HCT116 (cell line): ENCODE results near the gene CS. TPM values are rescaled to one million over a fixed set of nuclear protein-coding genes. Genes with fewer than 3 reads are reported as not detected.

ENCODE experiments used
- ATAC-seq: fragments of 200-7000 bp; cut with Tn5 transposase; 2 replicates; pipeline ENCODE4 v1.9.1; 2020; ENCODE audit warnings: mild to moderate bottlenecking, moderate library complexity
- BruUV-seq: library from RNA; stranded (reverse); fragments of 400-500 nt; replicated peaks from 2 replicates; lab custom pipeline; 2021; lab: Mats Ljungman, UMichigan
- CTCF ChIA-PET: fragments of 300-600 bp; sonication (Branson Sonifier 250); formaldehyde crosslinking; loops from one replicate; lab custom pipeline; 2021; ENCODE audit warnings: antibody characterized with exemption; lab: Charles Lee
- POLR2A ChIA-PET: fragments of 300-600, 350-600 bp; sonication (Branson Sonifier 250); formaldehyde crosslinking; loops from one replicate; lab custom pipeline; 2021; ENCODE audit warnings: antibody characterized with exemption; lab: Charles Lee
- RAD21 ChIA-PET, 2 experiments: fragments of 300-600 bp; sonication (Branson Sonifier 250); formaldehyde crosslinking; loops; one replicate each; lab custom pipeline; 2023; ENCODE audit warnings: low total read pairs in 2 of 2; ENCODE audit not compliant: uncharacterized antibody in 2 of 2, unreplicated experiment in 2 of 2, low non-redundant PET in 1 of 2; lab: Charles Lee
- DNase-seq: peaks from one replicate; pipeline ENCODE4 v3.0.0-alpha.2; 2010; ENCODE audit warnings: low read depth, low spot score
- H2AFZ ChIP-seq: fragments of 200-600 bp; shearing (Covaris generic), sonication (generic); 2 replicates; pipeline ENCODE4 v1.6.1; 2017; ENCODE audit warnings: low read depth, mixed run types, mixed read lengths, antibody characterized with exemption, low read length; ENCODE audit not compliant: poor library complexity, severe bottlenecking
- H3K27ac ChIP-seq: 2 replicates; pipeline ENCODE4 v1.5.1; 2012; ENCODE audit warnings: low read depth, low read length
- H3K27me3 ChIP-seq: fragments of 200-600 bp; sonication (generic); 2 replicates; pipeline ENCODE4 v1.6.1; 2016; ENCODE audit warnings: mixed run types, low read length, mixed read lengths; ENCODE audit not compliant: insufficient read depth
- H3K36me3 ChIP-seq, 2 experiments: fragments of 200-500 bp in 1 of 2; fragments of 200-600 bp in 1 of 2; sonication (Bioruptor generic) in 1 of 2; sonication (generic) in 1 of 2; 2 replicates each; pipeline versions ENCODE4 v1.5.1 to v1.6.1; 2014 to 2016; ENCODE audit warnings: low read length in 2 of 2, inconsistent platforms in 1 of 2, mixed read lengths in 1 of 2, mixed run types in 1 of 2; ENCODE audit not compliant: insufficient read depth in 2 of 2, control insufficient read depth in 1 of 2
- H3K4me1 ChIP-seq, 2 experiments: fragments of 200-600 bp in 1 of 2; sonication (generic) in 1 of 2; 2 replicates each; pipeline versions ENCODE4 v1.5.1 to v1.6.1; 2012 to 2017; ENCODE audit warnings: low read length in 2 of 2, inconsistent platforms in 1 of 2, mild to moderate bottlenecking in 1 of 2, mixed read lengths in 1 of 2, mixed run types in 1 of 2, moderate library complexity in 1 of 2; ENCODE audit not compliant: insufficient read depth in 2 of 2, control insufficient read depth in 1 of 2
- H3K4me2 ChIP-seq: fragments of 200-600 bp; sonication (generic); 2 replicates; pipeline ENCODE4 v1.6.1; 2017; ENCODE audit warnings: mixed run types, low read length, mixed read lengths
- H3K4me3 ChIP-seq, 2 experiments: fragments of 200-600 bp in 1 of 2; sonication (generic) in 1 of 2; replicated peaks in 1 of 2; 2 replicates each; pipeline ENCODE4 v1.5.1; 2011 to 2016; ENCODE audit warnings: low read length in 2 of 2, control low read depth in 1 of 2, low read depth in 1 of 2, mild to moderate bottlenecking in 1 of 2, mixed read lengths in 1 of 2, mixed run types in 1 of 2
- H3K79me2 ChIP-seq: fragments of 200-600 bp; sonication (generic); 2 replicates; pipeline ENCODE4 v1.6.1; 2017; ENCODE audit warnings: mild to moderate bottlenecking, mixed run types, low read length, moderate library complexity, mixed read lengths; ENCODE audit not compliant: insufficient read depth
- H3K9ac ChIP-seq: fragments of 200-600 bp; sonication (generic); 2 replicates; pipeline ENCODE4 v1.6.1; 2016; ENCODE audit warnings: low read length, mixed read lengths
- H3K9me2 ChIP-seq: fragments of 200-600 bp; sonication (generic), shearing (Covaris generic); 2 replicates; pipeline ENCODE4 v1.6.1; 2017; ENCODE audit warnings: mixed run types, mild to moderate bottlenecking, moderate library complexity; ENCODE audit not compliant: insufficient read depth
- H3K9me3 ChIP-seq, 2 experiments: fragments of 200-500 bp in 1 of 2; fragments of 200-600 bp in 1 of 2; sonication (Bioruptor generic) in 1 of 2; sonication (generic) in 1 of 2; 2 replicates each; pipeline ENCODE4 v1.6.1; 2014 to 2017; ENCODE audit warnings: low read length in 2 of 2, mixed read lengths in 2 of 2, inconsistent platforms in 1 of 2, low read depth in 1 of 2, mild to moderate bottlenecking in 1 of 2, mixed run types in 1 of 2, moderate library complexity in 1 of 2; ENCODE audit not compliant: control insufficient read depth in 1 of 2, insufficient read depth in 1 of 2
- H4K20me1 ChIP-seq: fragments of 200-600 bp; sonication (generic), shearing (Covaris generic); 2 replicates; pipeline ENCODE4 v1.6.1; 2017; ENCODE audit warnings: mixed run types, mild to moderate bottlenecking, moderate library complexity; ENCODE audit not compliant: insufficient read depth
- CBX3 ChIP-seq: IDR thresholded peaks from 2 replicates; pipeline ENCODE4 v1.6.1; 2012; ENCODE audit warnings: low read depth
- EGR1 ChIP-seq: IDR thresholded peaks from 2 replicates; pipeline ENCODE4 v1.6.1; 2012; ENCODE audit warnings: low read depth
- ELF1 ChIP-seq: IDR thresholded peaks from 2 replicates; pipeline ENCODE4 v1.6.1; 2012; ENCODE audit warnings: low read depth, borderline replicate concordance
- EZH2 ChIP-seq: fragments of 200-600 bp; sonication (generic); IDR thresholded peaks from 2 replicates; pipeline ENCODE4 v1.6.1; 2017; ENCODE audit warnings: antibody characterized with exemption, mixed run types
- MAX ChIP-seq: IDR thresholded peaks from 2 replicates; pipeline ENCODE4 v1.6.1; 2012
- POLR2A ChIP-seq: IDR thresholded peaks from 2 replicates; pipeline ENCODE4 v1.7.0; 2011; ENCODE audit warnings: borderline replicate concordance; ENCODE audit not compliant: insufficient read depth, insufficient read length; ENCODE audit errors: extremely low read depth
- POLR2AphosphoS5 ChIP-seq: IDR thresholded peaks from 2 replicates; pipeline ENCODE4 v1.6.1; 2011; ENCODE audit warnings: mild to moderate bottlenecking, low read depth, low read length, moderate library complexity
- RAD21 ChIP-seq: IDR thresholded peaks from 2 replicates; pipeline ENCODE4 v1.6.1; 2012; ENCODE audit warnings: low read depth, mild to moderate bottlenecking
- SP1 ChIP-seq: IDR thresholded peaks from 2 replicates; pipeline ENCODE4 v1.6.1; 2012; ENCODE audit warnings: low read depth
- ZBTB33 ChIP-seq: IDR thresholded peaks from 2 replicates; pipeline ENCODE4 v1.6.1; 2011; ENCODE audit warnings: mild to moderate bottlenecking, low read length, moderate library complexity; ENCODE audit not compliant: insufficient replicate concordance; ENCODE audit errors: extremely low read depth
- intact Hi-C: fragments of 100-400 bp; cut with micrococcal nuclease; formaldehyde crosslinking; loops from 2 replicates; pipeline ENCODE4 v1.10.0; 2022
- total RNA-seq: library from RNA; stranded (reverse); gene quantifications from one replicate; pipeline ENCODE4 v1.2.1, GENCODE V29; 2021; ENCODE audit not compliant: unreplicated experiment

Gene CS
- total RNA-seq, 1 experiment from 2014 or later: 270 TPM

GRCh38 chr12:56236985-56237384 lies 63.1 kb downstream of the CS start:
- H3K4me1 ChIP-seq: peaks cover 0 to 6% of the 10 kb centered on the region in 2 experiments; a peak in 1 of 4 replicates
- no peak overlapping the region for H3K9ac ChIP-seq
- intact Hi-C loops: no loop called here
- no peaks in the 10 kb centered on the region for H3K9me3 ChIP-seq
- H3K4me2 ChIP-seq: no peak overlapping the region
- no peak overlapping the region for H3K27ac ChIP-seq
- H2AFZ ChIP-seq: no peak overlapping the region
- ATAC-seq: no peak
- BruUV-seq: no TSS peak
- ChIA-PET RAD21 (no interaction called here), CTCF (no interaction called here), POLR2A (no interaction called here)
- H3K36me3 ChIP-seq: peaks cover 7 to 9% of the 10 kb centered on the region in 2 experiments; a peak in 3 of 4 replicates
- DNase-seq: no peak
- TF ChIP-seq POLR2AphosphoS5: no peak
- TF ChIP-seq CBX3: no peak
- TF ChIP-seq ELF1: no peak
- no peak for TF ChIP-seq EZH2
- no peak for TF ChIP-seq ZBTB33
- H3K27me3 ChIP-seq: no peaks in the 10 kb centered on the region
- no peaks in the 10 kb centered on the region for H3K9me2 ChIP-seq
- no peaks in the 10 kb centered on the region for H4K20me1 ChIP-seq
- H3K79me2 ChIP-seq: no peaks in the 10 kb centered on the region
- no peak overlapping the region for H3K4me3 ChIP-seq

GRCh38 chr12:56236091-56236490 lies 64.0 kb downstream of the CS start:
- TF ChIP-seq POLR2A (no peak), EGR1 (no peak), SP1 (no peak), MAX (no peak), RAD21 (no peak)
- H3K36me3 ChIP-seq: peaks cover under 1 to 6% of the 10 kb centered on the region in 2 experiments; a peak in 3 of 4 replicates
- H3K9me3 ChIP-seq: no peaks in the 10 kb centered on the region
- ChIA-PET POLR2A (no interaction called here), RAD21 (no interaction called here), CTCF (no interaction called here)
- no peak overlapping the region for H3K27ac ChIP-seq
- no peaks in the 10 kb centered on the region for H3K79me2 ChIP-seq
- BruUV-seq: no TSS peak
- H3K4me3 ChIP-seq: no peak overlapping the region
- no peaks in the 10 kb centered on the region for H3K9me2 ChIP-seq
- ATAC-seq (no peak), DNase-seq (no peak)
- intact Hi-C loops: no loop called here
- H2AFZ ChIP-seq: no peak overlapping the region
- H4K20me1 ChIP-seq: no peaks in the 10 kb centered on the region
- H3K4me2 ChIP-seq: no peak overlapping the region
- H3K4me1 ChIP-seq: peaks cover 0 to 6% of the 10 kb centered on the region in 2 experiments; a peak in 1 of 4 replicates
- no peaks in the 10 kb centered on the region for H3K27me3 ChIP-seq
- no peak overlapping the region for H3K9ac ChIP-seq
